GM21786 (cell line): ENCODE results near the gene CSH1.
"Not testable (repeated sequence)": the region's sequence is repeated elsewhere in the genome, so short reads cannot be mapped to it uniquely, and the experiment has no call there.

Experiments
- ATAC-seq: cut with Tn5 transposase; IDR thresholded peaks from one replicate; pipeline ENCODE4 v1.9.1; 2021; ENCODE audit not compliant: unreplicated experiment

CSH1 gene

DNA sequence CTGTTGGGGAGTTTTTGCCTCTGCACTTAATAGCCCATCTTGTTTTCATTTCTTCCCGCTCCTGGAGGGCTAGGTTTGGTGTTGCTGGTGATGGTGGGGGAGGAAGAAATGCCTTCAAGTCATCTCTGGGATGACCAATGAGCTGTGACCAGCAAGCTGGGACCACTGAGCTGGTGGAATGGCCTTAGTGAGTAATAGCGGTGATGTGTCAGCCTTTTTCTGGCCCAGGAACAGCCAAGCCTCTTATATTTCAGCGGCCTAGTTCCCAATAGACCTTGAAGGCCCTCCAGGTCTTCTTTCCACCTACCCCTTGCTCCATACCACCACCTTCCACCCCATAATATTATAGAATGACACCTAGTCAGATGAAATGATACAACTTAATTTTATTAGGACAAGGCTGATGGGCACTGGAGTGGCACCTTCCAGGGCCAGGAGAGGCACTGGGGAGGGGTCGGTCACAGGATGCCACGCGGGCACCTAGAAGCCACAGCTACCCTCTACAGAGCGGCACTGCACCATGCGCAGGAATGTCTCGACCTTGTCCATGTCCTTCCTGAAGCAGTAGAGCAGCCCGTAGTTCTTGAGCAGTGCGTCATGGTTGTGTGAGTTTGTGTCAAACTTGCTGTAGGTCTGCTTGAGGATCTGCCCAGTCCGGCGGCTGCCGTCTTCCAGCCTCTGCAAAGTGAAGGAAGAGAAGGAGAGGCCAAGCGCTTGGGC is 24.6 kb downstream of the CSH1 start:
- not testable (repeated sequence) for ATAC-seq

DNA sequence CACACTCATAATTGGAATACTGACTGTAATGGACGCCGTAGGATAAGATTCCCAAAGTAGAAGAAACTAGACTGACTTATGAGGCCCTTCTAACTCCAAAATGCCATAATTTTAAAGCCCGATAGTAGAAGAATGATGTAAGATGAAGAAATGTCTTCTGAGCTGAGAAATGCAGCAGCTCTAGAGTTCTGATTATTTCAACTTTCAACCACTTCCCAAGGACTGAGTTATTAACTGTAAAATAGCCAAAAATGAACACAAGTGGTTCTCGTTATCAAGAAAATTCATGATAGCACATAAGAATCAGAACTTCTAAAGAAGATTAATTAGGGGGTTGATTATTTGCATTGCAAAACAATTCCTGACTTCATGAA is 26.1 kb downstream of the CSH1 start:
- not testable (repeated sequence) for ATAC-seq

DNA sequence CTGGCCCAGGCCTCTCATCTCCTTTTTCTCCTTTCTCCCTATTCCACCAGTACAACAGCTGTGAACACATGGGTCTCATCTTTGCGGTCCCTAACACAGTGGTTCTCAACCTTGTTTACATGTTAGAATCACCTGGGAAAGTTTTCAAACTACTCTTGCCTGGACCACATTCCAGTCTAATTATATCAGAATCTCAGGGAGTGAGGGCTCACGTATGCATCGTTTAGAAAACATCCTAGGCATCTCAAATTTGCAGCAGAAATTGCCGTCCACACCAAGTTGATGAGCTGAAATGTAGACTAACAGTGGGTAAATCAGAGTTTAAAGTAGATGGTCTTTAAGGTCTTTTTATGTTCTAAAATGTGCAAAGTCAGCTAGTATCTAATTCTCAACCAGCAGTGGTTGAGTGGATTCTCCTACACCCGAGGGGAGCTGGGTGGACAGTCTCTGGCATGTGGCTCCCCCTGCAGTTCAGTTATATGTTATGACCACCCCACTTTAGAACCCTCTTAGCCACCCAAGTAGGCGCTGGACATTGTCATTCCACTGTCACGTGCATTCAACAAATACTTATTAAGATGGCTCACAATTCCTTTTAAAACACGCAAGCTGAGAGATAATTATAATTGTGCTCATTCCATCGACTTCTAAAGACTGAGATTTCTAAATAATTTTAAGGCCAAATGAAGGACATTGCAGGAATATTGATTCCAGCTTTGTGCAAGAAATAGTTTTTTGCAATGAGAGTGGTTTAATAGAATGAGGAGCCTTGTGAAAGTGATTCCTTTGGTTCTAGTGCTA is 26.7 kb downstream of the CSH1 start:
- not testable (repeated sequence) for ATAC-seq

DNA sequence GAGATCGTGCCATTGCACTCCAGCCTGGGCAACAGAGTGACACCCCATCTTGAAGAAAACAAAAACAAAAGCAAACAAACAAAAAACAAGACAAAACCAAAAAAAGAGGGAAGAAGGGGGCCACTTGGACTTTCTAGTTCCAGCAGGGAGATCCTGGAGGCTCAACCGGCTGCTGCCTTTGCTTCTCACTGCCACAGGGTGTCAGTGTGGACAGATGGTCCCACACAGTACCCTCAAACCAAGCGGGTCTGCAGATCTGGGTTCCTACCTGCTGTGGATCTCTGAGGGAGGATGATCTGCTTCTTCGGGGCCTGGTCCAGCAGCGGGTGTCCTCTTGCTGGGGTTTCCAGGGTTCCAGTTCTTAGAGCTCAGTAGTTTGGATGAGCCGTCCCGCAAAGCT is 29.7 kb downstream of the CSH1 start:
- ATAC-seq = not testable (repeated sequence)

DNA sequence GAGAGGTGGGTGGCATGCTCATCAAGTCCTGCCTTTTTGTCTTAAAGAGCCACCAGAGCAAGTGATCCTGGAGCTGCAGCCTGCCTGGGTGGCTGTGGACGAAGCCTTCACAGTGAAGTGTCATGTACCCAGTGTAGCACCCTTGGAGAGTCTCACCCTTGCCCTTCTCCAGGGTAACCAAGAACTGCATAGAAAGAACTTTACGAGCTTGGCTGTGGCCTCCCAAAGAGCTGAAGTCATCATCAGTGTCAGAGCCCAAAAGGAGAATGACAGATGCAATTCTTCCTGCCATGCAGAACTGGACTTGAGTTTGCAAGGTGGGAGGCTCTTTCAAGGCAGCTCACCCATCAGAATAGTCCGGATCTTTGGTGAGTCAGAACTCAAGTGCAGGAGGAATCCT is 37.1 kb downstream of the CSH1 start:
- ATAC-seq = no peak

DNA sequence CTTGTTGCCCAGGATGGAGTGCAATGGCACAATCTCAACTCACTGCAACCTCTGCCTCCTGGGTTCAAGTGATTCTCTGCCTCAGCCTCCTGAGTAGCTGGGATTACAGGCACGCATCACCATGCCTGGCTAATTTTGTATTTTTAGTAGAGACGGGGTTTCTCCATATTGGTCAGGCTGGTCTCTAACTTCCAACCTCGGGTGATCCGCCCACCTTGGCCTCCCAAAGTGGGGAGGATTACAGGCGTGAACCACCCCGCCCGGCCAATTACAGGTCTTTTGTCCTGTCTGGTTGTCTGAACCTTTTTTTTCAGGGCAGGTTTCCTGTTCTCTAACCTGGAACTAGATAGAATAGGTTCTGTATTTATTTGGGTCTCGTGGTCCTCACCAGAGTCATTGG is 39.9 kb downstream of the CSH1 start:
- ATAC-seq = not testable (repeated sequence)

DNA sequence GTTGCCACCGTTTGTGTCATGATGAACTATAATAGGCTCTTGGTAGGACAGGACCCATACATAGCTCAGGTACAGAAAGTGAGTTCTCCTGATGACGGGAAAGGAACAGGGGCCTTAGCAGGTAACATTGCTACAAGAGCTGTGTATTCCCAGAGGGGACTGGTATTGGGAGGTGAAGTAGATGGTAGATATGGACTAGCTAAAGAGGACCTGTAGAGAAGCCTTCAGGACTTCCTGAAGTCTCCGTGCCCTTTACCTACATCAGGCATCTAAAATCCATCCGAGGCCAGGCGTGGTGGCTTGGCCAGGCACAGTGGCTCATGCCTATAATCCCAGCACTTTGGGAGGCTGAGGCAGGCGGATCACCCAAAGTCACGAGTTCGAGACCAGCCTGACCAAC is 41.2 kb downstream of the CSH1 start:
- no peak for ATAC-seq

DNA sequence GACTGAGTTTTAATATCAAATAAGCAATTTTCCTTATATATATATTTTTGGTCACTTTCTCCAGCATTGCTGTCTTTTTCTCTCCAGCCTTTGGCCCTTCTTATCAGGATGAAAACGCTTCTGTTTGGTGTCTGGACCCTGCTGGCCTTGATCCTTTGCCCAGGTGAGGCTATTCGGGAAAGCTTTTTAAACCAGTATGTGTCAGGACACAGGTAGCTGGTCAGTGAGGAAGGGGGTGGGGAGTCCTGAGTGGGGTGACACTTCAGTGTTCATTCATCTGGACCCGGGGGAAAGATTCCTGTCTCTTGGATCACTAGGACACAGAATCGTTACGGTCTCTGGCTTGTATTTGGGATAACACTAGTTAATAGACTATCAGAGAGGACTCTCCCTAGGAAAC is 41.7 kb downstream of the CSH1 start:
- ATAC-seq = no peak

DNA sequence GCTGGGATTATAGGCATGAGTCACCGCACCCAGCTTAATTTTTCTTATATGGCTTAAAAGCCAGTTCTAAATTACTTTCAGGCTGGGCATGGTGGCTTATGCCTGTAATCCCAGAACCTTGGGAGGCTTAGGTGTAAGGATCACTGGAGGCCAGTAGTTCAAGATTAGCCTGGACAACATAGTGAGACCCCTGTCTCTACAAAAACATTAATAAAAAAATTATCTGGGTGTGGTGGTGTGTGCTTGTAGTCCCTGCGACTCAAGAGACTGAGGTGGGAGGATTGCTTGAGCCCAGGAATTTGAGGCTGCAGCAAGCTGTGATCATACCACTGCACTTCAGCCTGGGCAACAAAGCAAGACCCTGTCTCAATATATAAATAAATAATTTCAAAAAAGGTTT is 43.1 kb downstream of the CSH1 start:
- ATAC-seq = no peak

DNA sequence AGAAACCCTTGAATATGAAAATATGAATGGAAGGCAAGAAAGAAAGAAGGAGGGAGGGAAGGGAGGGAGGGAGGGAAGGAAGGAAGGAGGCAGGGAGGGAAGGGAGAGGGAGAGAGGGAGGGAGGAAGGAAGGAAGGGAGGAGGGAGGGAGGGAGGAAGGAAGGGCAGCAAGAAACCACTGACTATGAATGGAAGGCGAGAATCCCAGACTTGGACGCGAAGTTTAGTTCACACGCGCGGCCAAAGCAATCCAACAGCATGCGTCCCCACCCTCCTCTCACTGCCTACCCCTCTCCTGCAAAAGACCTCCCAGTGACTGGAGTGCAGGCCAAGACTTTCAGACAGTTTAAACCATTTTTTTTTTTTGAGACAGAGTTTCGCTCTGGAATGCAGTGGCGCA is 46.0 kb downstream of the CSH1 start:
- no peak for ATAC-seq

DNA sequence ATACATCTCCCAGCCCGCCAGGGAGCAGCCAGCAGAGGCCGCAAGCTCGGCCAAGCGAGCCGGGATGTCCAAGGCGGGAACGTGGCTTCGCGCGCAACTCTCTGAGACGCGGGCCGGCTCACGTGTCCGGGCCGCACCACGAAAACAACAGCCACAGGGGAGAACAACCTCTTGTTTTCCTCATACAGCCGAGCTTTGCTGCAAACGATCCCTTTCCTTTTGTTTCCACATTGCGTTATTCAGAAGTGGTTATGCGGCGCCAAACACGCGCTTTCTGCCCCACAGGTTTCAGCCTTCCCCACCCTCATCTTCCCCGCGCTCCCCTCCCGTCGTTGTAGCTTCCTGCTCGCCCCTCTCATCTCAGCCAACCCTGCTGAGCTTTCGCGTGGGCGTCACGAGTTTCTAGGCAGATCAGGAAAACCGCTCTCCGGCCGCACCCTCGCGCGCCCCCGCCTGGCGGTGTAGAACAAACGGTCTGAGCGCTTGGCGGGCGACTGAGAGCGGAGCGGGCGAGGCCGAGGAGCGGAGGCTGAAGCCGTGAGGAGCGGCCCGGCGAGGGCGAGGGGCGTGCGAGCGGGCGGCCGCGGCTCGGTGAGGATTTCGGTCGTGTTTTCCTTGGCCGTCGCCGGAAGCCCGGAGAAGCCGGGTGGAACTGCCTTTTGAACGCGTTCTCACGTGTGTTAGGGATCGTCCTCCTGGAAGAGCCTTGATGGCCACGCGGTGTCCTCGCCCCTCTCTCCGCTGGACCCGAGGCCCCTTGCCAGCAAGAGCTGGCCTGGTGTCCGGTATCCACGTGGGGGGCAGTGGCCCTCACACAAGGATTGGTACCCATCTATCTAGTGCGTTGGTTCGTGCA is 47.3 kb downstream of the CSH1 start:
- ATAC-seq = peak; percentile 86

DNA sequence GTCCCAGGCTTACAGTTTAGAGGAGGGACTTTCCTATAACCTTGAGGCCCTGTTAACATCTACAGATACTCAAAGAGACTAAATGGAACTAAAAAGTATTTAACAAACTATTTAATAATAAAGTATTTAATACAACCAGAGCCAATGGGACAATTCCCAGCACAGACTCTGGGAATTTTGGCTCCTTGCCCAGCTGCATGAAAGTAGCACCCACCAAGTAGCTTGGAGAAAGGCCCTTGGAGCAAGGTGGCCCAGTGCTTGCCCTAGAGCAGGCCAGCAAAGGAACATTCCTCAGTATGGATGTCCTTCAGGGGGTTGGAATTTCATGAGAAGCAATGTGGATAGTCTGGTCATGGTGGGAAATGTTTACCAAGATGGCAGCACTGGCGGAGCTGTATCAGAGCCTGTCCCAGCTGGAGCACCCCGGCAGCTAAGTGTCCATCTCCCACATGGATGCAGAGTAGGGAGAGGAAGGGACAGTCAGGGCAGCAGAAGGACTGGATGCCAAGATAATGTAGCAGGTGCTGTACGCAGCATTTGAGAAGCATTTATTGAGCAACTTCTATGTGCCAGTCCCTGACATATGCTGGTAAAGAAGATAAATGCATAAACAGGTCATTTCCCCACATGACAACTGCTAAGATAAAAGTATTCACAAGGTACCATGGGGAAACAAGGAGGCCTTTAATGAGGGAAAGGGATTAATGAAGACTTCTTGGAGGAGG is 48.7 kb downstream of the CSH1 start:
- ATAC-seq = no peak

DNA sequence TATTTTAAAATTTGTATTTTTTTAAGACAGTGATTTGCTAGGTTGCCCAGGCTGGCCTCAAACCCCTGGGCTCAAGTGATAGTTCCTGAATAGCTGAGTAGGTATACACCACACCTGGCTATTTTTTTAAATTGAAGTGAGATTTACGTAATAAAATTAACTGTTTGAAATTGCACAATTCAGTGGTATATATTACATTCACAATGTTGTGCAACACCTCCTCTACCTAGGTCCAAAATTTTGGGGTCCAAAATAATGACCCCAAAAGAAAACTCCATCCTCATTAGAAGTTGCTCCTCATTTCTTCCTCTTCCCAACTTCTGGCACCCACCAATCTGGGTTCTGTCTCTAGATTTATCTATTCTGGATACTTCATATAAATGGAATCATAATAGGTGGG is 50.9 kb downstream of the CSH1 start:
- no peak for ATAC-seq
